Measurements from ENCODE around the gene GHRHR. TPM values are rescaled to one million over a fixed set of nuclear protein-coding genes. Genes with fewer than 3 reads are reported as not detected.
A peak's percentile ranks its signal among the peaks of the same experiment; 100 is the strongest.

Gene GHRHR
- total and polyA plus RNA-seq, 9 donors = not detected

- no peaks in the 10 kb centered on the region for H3K9me3 ChIP-seq
- 92% methylated on average over 13 of the region's 13 CpGs for WGBS, 3 donors
- peaks cover 2% of the 10 kb centered on the region for H3K4me1 ChIP-seq (ENCODE audit: insufficient read depth)
- no peaks in the 10 kb centered on the region for H3K27me3 ChIP-seq
- no peak overlapping the region for H3K4me3 ChIP-seq
- TF ChIP-seq EP300 (IDR thresholded peaks at IDR 0.05) = no peak
- no peak for TF ChIP-seq POLR2A (IDR thresholded peaks at IDR 0.05)
- no peak for TF ChIP-seq CTCF (IDR thresholded peaks at IDR 0.05)
- no peak overlapping the region for H3K27ac ChIP-seq
- H3K36me3 ChIP-seq = no peaks in the 10 kb centered on the region
- DNase-seq = peak in 2 of 5 donors; percentile 3 to 17
- intact Hi-C loops (cut with DNase I) = no loop called here
Measured at GRCh38 chr7:30928254-30928872, 35.4 kb upstream of the GHRHR start.

GRCh38 chr7:30929686-30930085 is 34.1 kb upstream of the GHRHR start:
- no peaks in the 10 kb centered on the region for H3K27me3 ChIP-seq
- no peak overlapping the region for H3K27ac ChIP-seq
- WGBS, 3 donors = 88 to 94% (median 93%) methylated on average over 4 of the region's 4 CpGs
- intact Hi-C loops (cut with DNase I) = no loop called here
- DNase-seq = peak in 2 of 5 donors; percentile 10 to 20
- H3K9me3 ChIP-seq = no peaks in the 10 kb centered on the region
- H3K36me3 ChIP-seq = no peaks in the 10 kb centered on the region
- no peak overlapping the region for H3K4me3 ChIP-seq
- peaks cover 2% of the 10 kb centered on the region for H3K4me1 ChIP-seq (ENCODE audit: insufficient read depth)
- TF ChIP-seq EP300 (IDR thresholded peaks at IDR 0.05) = no peak
- no peak for TF ChIP-seq POLR2A (IDR thresholded peaks at IDR 0.05)
- TF ChIP-seq CTCF (IDR thresholded peaks at IDR 0.05) = no peak

- H3K27ac ChIP-seq = no peak overlapping the region
Measured at GRCh38 chr7:30930621-30931020, 33.1 kb upstream of the GHRHR start.

GRCh38 chr7:30931161-30931928 is 32.4 kb upstream of the GHRHR start:
- Histone ChIP-seq H3K27ac (no peak overlapping the region), H3K4me3 (no peak overlapping the region), H3K36me3 (no peaks in the 10 kb centered on the region), H3K9me3 (no peaks in the 10 kb centered on the region), H3K27me3 (no peaks in the 10 kb centered on the region), H3K4me1 (ENCODE audit: insufficient read depth) (peaks cover 2% of the 10 kb centered on the region)
- WGBS, 3 donors = 75 to 85% (median 83%) methylated on average over 24 of the region's 24 CpGs
- TF ChIP-seq CTCF (IDR thresholded peaks at IDR 0.05) = no peak
- no peak for TF ChIP-seq EP300 (IDR thresholded peaks at IDR 0.05)
- no peak for TF ChIP-seq POLR2A (IDR thresholded peaks at IDR 0.05)
- intact Hi-C loops (cut with DNase I) = no loop called here
- DNase-seq = peak in 3 of 5 donors; percentile 11 to 13 (median 11)

More at GRCh38 chr7:30930621-30931020, 33.1 kb upstream of the GHRHR start:
- intact Hi-C loops (cut with DNase I) = no loop called here
- WGBS, 3 donors = 21 to 36% (median 32%) methylated on average over 8 of the region's 8 CpGs
- peak in 4 of 5 donors; percentile 5 to 39 (median 10) for DNase-seq
- Histone ChIP-seq H3K9me3 (no peaks in the 10 kb centered on the region), H3K4me1 (ENCODE audit: insufficient read depth) (peaks cover 2% of the 10 kb centered on the region), H3K27me3 (no peaks in the 10 kb centered on the region), H3K36me3 (no peaks in the 10 kb centered on the region), H3K4me3 (no peak overlapping the region)
- TF ChIP-seq POLR2A (IDR thresholded peaks at IDR 0.05) (no peak), CTCF (IDR thresholded peaks at IDR 0.05) (no peak), EP300 (IDR thresholded peaks at IDR 0.05) (no peak)
